GM04503 (cell line): ENCODE data around the gene ENTPD1.
A peak's percentile ranks its signal among the peaks of the same experiment; 100 is the strongest.
"Not testable (repeated sequence)": the region's sequence is repeated elsewhere in the genome, so short reads cannot be mapped to it uniquely, and the experiment has no call there.

Source experiments
- DNase-seq: peaks from one replicate; pipeline ENCODE4 v3.0.0-alpha.2; 2012; ENCODE audit warnings: low read depth

ENTPD1 gene

DNA sequence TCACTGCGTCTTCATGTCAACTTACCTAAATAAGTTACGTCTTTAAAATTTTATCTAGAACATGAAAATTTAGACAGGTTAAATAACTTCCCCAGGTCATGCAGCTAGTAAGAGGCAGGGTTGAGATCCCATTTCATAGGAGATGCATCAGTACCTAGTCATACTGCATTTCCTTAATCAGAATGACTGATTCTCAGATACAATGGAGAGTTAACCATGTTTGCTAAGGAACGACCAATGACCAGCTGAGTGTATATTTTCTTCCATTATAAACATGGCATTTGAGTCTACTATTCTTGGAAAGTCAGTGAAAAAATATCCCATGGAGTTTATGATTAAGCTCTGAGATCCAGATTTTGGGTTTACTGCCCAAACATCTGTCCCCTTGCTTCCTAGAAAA, 39.6 kb downstream of the ENTPD1 start:
- no peak for DNase-seq

DNA sequence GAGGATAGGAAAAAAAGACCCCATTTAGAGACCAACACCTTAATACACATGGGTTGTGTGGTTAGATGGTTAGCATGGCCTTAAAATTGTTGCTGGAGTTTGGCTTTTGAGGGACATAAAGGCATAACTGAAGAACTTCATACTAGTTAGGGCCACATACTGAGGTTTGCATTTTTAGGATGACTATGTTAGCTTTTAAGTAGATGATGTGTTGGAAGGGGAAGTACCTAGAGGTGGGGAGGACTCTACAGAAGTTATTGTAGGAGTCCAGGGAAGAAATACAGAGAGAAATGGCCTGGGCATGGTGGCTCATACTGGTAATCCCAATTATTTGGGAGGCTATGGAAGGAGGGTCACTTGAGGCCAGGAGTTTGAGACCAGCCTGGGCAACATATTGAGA, 40.5 kb downstream of the ENTPD1 start:
- no peak for DNase-seq

DNA sequence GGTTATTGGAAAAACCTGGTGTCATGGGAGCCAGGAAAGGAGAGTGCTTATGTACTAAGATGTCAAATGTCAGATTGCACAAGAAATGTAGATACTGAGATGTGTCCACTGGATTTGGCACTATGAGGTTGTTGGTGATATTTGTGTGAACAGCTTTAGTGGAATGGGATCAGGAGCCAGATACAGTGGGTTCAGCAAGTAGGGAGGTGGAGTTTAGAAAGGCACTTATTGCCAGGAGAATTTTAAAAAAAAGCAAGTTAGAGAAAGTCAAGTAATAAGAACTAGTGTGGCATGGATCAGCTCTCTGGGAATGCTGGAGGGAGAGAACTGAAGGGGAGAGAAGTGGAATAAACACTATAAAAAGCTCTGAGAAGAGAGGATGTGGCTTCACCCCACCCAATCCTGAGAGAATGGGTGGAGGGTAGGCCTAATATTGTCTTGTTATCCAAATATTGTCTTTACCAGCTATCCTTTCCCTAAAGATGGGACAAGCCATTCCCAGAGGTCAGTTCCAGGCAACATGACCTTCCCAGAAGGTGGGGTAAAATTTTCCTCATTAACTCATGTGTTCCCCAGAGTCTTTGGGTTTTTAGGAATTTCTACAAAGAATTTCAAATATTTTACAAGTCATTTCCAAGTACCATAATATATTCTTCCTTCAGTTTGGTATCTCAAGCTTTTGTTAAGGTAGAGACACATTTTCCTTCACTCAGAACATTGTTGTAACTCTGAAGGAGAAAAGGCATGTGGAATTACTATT, 42.3 kb downstream of the ENTPD1 start:
- no peak for DNase-seq

- not testable (repeated sequence) for DNase-seq
These were observed 44.3 kb downstream of the ENTPD1 start for GRCh38 chr10:95800286-95800685.

GRCh38 chr10:95806687-95807380, 50.9 kb downstream of the ENTPD1 start:
- not testable (repeated sequence) for DNase-seq

DNA sequence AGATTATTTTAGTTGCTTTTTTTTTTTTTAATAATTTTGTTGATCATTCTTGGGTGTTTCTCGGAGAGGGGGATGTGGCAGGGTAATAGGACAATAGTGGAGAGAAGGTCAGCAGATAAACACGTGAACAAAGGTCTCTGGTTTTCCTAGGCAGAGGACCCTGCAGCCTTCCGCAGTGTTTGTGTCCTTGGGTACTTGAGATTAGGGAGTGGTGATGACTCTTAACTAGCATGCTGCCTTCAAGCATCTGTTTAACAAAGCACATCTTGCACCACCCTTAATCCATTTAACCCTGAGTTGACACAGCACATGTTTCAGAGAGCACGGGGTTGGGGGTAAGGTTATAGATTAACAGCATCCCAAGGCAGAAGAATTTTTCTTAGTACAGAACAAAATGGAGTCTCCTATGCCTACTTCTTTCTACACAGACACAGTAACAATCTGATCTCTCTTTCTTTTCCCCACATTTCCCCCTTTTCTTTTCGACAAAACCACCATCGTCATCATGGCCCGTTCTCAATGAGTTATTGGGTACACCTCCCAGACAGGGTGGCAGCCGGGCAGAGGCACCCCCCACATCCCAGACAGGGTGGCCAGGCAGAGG, 52.8 kb downstream of the ENTPD1 start:
- not testable (repeated sequence) for DNase-seq

DNA sequence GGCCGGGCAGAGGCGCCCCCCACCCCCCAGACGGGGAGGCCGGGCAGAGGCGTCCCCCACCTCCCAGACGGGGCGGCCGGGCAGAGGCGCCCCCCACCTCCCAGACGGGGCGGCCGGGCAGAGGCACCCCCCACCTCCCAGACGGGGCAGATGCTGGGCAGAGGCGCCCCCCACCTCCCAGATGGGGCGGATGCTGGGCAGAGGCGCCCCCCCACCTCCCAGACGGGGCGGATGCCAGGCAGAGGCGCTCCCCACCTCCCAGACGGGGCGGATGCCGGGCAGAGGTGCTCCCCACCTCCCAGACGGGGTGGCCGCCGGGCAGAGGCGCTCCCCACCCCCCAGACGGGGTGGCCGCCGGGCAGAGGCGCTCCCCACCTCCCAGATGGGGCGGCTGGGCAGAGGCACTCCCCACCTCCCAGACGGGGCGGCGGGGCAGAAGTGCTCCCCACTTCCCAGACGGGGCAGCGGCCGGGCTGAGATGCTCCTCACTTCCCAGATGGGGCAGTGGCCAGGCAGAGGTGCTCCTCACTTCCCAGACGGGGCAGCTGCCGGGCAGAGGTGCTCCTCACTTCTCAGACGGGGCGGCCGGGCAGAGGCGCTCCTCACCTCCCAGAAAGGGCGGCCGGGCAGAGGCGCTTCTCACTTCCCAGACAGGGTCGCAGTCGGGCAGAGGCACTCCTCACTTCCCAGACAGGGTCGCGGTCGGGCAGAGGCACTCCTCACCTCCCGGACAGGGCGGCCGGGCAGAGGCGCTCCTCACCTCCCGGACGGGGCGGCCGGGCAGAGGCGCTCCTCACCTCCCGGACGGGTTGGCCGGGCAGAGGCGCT, 53.6 kb downstream of the ENTPD1 start:
- no peak for DNase-seq

DNA sequence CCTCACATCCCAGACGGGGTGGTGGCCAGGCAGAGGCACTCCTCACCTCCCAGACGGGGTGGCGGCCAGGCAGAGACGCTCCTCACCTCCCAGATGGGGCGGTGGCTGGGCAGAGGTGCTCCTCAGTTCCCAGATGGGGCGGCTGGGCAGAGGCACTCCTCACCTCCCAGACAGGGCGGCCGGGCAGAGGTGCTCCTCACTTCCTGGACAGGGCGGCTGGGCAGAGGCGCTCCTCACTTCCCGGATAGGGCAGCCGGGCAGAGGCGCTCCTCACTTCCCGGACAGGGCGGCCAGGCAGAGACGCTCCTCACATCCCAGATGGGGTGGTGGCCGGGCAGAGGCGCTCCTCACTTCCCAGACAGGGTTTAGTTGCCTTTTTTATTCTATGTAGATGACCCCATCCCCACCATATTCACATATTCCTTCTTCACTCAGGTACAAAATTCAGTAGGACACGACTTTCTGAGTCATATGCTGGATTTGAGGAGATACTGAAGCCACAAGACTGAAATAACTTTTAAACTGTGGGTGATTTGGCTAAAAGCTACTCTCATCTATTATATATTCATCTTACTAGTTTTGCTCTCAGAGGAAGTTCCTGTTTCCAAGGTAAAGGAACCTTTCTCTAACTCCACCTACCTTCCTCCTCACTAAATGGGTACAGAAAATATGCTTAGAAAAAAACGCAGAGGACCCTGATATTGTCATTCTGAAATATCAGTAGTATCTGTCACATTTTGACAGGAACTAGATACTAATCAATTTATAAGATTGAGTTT, 54.4 kb downstream of the ENTPD1 start:
- DNase-seq: no peak

DNA sequence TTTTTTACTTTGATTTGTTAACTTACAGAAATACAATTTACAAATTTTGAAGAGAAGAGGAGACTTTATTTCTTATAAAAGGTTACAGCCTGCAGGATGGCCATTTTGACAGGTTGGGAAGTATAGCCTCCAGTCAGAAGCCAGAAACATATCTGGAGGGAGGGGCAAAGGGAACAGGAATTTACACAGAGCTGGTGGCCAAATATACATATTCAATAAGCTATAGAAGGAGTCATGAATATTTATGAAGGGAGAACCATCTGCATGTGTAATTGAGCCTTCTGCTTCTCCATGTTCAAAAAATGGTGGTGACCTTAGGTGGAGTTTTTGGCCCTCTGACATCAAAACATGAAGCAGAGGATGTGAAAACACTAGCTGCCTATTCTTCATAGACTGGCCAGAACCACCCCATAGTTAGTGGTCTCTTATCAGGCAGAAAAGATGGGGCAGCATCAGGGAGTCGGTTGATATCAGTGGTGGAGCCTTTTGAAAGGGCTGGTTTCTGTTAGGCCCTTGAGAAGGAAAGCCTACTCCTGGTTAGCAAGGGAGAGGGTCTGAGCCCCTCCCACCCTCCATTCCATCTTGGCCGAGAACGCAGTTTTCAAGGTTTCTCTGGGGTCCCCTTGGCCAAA, 57.2 kb downstream of the ENTPD1 start:
- no peak for DNase-seq

DNA sequence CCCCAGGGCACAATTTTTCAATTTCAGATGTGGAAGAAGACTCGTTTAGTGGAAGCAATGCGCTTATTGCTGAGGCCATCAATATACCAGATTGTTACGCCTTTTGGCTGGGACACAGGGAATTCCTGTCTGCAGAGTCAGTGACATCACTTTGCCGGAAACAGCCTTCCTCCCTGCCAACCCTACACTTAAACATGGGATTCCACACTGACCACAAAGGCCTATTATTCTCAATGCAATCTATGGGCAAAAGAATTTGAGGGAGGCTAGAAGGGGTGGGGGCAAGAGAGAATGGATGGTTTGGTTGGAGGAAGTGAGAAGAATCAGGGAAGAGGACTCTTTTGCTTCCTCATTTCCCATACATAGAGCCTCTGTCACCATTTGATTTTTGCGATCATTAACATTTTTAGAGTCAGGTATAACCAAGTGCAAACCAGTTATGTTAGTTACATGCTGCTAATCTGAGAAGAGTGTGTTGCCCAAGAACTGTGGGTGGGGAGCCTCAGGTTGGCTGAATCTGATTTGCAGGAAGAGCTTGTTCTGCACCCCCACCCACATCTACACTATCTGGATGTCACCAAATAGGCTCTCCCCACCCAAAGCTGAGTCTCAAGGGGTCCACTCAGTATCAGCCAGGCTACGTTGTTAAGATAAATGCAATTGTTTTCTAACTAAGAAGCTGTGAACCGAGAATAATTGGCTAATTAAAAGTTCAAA, 58.2 kb downstream of the ENTPD1 start:
- peak; percentile 71 for DNase-seq

- DNase-seq: no peak
These were observed 59.2 kb downstream of the ENTPD1 start for GRCh38 chr10:95815133-95815532.

DNA sequence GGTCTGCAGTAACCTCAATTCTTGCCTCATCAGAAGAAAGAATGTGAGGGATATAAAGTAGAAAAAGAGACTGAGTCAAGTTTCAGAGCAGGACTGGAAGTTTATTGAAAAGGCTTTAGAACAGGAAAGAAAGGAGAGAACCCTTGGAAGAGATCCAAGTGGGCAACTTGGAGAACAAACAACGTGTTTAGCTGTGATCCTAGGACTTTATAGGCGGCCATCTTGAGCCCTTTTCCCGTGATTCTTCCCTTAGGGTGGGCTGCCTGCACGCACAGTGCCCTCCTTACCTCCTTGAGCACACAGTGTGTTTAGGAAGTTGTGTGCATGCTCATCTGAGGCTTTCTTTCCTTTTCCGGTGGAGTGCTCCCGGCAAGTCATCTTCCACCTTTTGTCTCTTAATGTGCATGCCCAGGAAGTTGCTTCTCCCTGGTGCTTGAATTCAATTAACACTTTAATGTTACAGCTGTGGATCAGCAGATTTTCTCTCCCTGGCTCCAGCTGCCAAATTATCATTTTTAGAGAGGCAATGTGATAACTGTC, 59.8 kb downstream of the ENTPD1 start:
- no peak for DNase-seq

DNA sequence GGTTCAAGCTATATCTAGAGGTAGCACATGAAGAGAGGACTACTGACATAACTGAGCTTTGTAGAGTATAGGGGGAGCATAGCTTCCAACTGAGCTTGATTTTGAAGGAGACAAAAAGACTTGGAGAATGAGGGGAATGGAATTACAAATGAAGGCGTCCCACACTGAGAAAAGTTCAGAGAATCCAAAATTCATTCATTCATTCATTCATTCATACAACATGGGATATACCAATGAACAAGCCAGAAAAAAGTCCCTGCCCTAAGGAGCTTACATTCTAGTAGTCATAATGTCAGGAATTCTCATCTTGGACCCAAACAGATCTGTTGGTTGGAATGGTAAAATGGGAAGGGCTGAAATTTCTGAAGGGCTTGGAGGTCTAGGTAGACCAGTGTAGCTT, 62.0 kb downstream of the ENTPD1 start:
- no peak for DNase-seq

GRCh38 chr10:95818668-95819067, 62.7 kb downstream of the ENTPD1 start:
- peak; percentile 70 for DNase-seq

- DNase-seq: no peak
These were observed 63.8 kb downstream of the ENTPD1 start for GRCh38 chr10:95819620-95820329.

GRCh38 chr10:95820363-95820762, 64.4 kb downstream of the ENTPD1 start:
- DNase-seq: no peak

DNA sequence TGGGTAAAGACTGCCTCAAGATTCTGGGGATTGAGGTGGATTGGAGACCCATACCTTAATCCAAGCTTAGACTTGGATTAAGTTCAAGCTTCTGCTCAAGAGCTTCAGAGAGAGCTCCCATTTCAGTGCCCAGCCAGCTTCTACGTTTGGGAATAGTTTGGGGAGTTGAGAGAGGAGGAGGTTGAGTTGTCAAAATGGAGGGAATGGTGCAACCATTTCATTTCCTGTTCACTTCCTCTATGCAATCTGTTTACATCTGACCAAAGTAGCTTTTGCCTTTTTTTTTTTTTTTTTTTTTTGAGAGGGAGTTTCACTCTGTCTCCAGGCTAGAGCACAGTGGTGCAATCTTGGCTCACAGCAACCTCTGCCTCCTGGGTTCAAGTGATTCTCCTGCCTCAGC, 65.8 kb downstream of the ENTPD1 start:
- DNase-seq: no peak

DNA sequence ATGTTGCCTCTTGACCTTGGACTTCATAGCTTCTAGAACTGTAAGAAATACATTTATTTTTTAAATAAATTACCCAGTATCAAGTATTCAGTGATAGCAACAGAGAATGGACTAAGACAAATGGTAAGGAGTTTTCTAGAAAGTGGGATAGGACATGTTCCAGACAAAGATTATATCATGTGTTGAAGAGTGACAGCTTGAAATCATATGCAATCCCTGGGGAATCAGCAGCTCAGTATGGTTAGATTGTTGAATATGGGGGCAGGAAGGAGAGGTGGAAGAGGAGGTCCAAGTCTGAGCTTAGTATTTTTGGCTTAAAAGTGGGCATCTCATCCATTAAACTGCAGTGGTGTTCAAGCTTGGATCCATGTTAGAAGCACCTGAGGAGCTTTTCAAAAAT, 74.1 kb downstream of the ENTPD1 start:
- DNase-seq: no peak

DNA sequence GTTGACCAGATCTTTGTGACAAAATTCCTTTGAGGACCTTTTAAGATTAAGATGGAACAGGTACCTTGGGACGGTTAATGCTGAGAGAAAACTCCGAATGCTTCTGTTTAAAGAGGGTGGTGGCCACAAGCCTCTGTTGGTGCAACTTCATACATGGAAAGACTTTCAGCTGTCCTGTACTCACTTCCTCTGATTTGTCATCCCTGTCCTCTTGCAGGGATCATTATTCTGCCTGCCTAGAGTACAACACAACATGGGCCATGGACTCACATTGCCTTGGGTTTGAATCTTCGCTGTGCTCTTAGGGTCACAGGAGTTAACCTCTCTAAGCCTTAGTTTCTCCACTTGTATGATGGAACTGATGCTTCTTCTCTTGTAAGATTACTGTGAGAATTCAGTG, 75.1 kb downstream of the ENTPD1 start:
- no peak for DNase-seq

DNA sequence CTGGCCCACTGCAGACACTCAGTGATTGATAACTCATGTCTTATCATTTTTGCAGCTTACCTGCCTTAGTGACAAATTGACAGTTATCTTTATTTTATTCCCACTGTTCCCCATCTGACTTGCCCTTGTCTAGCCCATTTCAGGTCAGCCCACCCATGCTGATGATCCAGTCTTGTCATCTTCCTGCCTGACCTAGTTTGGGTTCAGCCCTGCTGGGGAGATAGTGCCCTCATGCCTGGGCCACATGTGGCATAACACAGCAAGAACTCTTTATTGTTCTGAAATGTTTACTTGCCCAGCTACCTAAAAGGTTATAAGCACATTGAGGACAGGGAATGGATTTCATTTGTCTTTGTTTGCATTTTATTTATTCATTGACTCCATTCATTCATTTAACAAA, 75.6 kb downstream of the ENTPD1 start:
- DNase-seq: no peak
